OCI-LY7 (cell line): ENCODE results near the gene CDK4. TPM values are rescaled to one million over a fixed set of nuclear protein-coding genes. Genes with fewer than 3 reads are reported as not detected.

Experiments used
- BruUV-seq: library from RNA; stranded (reverse); fragments of 400-500 nt; replicated peaks from 2 replicates; lab custom pipeline; 2021; lab: Mats Ljungman, UMichigan
- CTCF ChIA-PET: fragments of 300-600 bp; sonication (Branson Sonifier 250); formaldehyde crosslinking; loops from one replicate; lab custom pipeline; 2022; ENCODE audit warnings: antibody characterized with exemption; ENCODE audit not compliant: unreplicated experiment; lab: Charles Lee
- POLR2A ChIA-PET: fragments of 300-600 bp; sonication (Branson Sonifier 250); formaldehyde crosslinking; loops from one replicate; lab custom pipeline; 2022; ENCODE audit warnings: antibody characterized with exemption; lab: Charles Lee
- DNase-seq: peaks from one replicate; pipeline ENCODE4 v3.0.0-alpha.2; 2015; ENCODE audit warnings: low spot score
- H2AFZ ChIP-seq: fragments of 200-600 bp; sonication (generic), shearing (Covaris generic); 2 replicates; pipeline ENCODE4 v1.6.1; 2014; ENCODE audit warnings: mild to moderate bottlenecking, antibody characterized with exemption, low read length, moderate library complexity
- H3K27ac ChIP-seq: fragments of 200-600 bp; sonication (generic); 2 replicates; pipeline ENCODE4 v1.5.1; 2014; ENCODE audit warnings: mixed run types, low read depth, mild to moderate bottlenecking, moderate library complexity, low read length, inconsistent platforms; ENCODE audit not compliant: poor library complexity, severe bottlenecking
- H3K36me3 ChIP-seq: fragments of 200-600 bp; sonication (generic); 2 replicates; pipeline ENCODE4 v1.6.1; 2014; ENCODE audit warnings: mild to moderate bottlenecking, antibody characterized with exemption, low read length, moderate library complexity, mixed read lengths; ENCODE audit not compliant: insufficient read depth
- H3K4me1 ChIP-seq: fragments of 200-600 bp; sonication (generic); 2 replicates; pipeline ENCODE4 v1.5.1; 2014; ENCODE audit warnings: mild to moderate bottlenecking, low read length; ENCODE audit not compliant: insufficient read depth, poor library complexity, severe bottlenecking
- H3K4me2 ChIP-seq: fragments of 200-600 bp; sonication (generic); 2 replicates; pipeline ENCODE4 v1.6.1; 2014; ENCODE audit warnings: mild to moderate bottlenecking, low read length
- H3K4me3 ChIP-seq: fragments of 200-600 bp; sonication (generic); 2 replicates; pipeline ENCODE4 v1.5.1; 2014; ENCODE audit warnings: mild to moderate bottlenecking, low read depth, low read length; ENCODE audit not compliant: poor library complexity, severe bottlenecking
- H3K79me2 ChIP-seq: fragments of 200-600 bp; sonication (generic); 2 replicates; pipeline ENCODE4 v1.6.1; 2016; ENCODE audit warnings: low read depth, mild to moderate bottlenecking, low read length, moderate library complexity, mixed read lengths; ENCODE audit not compliant: insufficient read depth
- H3K9me2 ChIP-seq: fragments of 200-600 bp; sonication (generic); 2 replicates; pipeline ENCODE4 v1.6.1; 2016; ENCODE audit warnings: mild to moderate bottlenecking, low read length, mixed read lengths; ENCODE audit not compliant: insufficient read depth
- H3K9me3 ChIP-seq: fragments of 200-600 bp; sonication (generic); 2 replicates; pipeline ENCODE4 v1.6.1; 2014; ENCODE audit warnings: mild to moderate bottlenecking, mixed run types, low read length, mixed read lengths
- H4K20me1 ChIP-seq: fragments of 200-600 bp; sonication (generic); 2 replicates; pipeline ENCODE4 v1.6.1; 2014; ENCODE audit warnings: mild to moderate bottlenecking, antibody characterized with exemption, low read length, moderate library complexity, mixed read lengths; ENCODE audit not compliant: insufficient read depth
- EZH2phosphoT487 ChIP-seq: fragments of 200-600 bp; sonication (generic); IDR thresholded peaks from 2 replicates; pipeline ENCODE4 v1.6.1; 2018; ENCODE audit warnings: low read depth, borderline replicate concordance, mild to moderate bottlenecking, mixed run types, antibody characterized with exemption, low read length, moderate library complexity, mixed read lengths
- intact Hi-C: fragments of 100-400 bp; cut with micrococcal nuclease; formaldehyde crosslinking; loops from one replicate; pipeline ENCODE4 v1.10.0; 2022; ENCODE audit not compliant: unreplicated experiment
- total RNA-seq, 2 experiments: library from RNA; depleted of rRNA in 1 of 2; stranded (reverse); fragments of >200 nt in 1 of 2; shearing (Covaris generic) in 1 of 2; gene quantifications; 2 replicates each; pipeline ENCODE4 v1.2.3, GENCODE V29; 2014 to 2022
- TF ChIP-seq, protein P1 (sequence below): fragments of 200-600 bp; sonication (generic); conservative IDR thresholded peaks from 2 replicates; pipeline ENCODE4 v1.5.1; 2014; ENCODE audit warnings: mild to moderate bottlenecking, antibody characterized with exemption, low read length, moderate library complexity, mixed read lengths

CDK4 gene
- total RNA-seq, 2 experiments from 2014 or later: 192 to 280 TPM

DNA sequence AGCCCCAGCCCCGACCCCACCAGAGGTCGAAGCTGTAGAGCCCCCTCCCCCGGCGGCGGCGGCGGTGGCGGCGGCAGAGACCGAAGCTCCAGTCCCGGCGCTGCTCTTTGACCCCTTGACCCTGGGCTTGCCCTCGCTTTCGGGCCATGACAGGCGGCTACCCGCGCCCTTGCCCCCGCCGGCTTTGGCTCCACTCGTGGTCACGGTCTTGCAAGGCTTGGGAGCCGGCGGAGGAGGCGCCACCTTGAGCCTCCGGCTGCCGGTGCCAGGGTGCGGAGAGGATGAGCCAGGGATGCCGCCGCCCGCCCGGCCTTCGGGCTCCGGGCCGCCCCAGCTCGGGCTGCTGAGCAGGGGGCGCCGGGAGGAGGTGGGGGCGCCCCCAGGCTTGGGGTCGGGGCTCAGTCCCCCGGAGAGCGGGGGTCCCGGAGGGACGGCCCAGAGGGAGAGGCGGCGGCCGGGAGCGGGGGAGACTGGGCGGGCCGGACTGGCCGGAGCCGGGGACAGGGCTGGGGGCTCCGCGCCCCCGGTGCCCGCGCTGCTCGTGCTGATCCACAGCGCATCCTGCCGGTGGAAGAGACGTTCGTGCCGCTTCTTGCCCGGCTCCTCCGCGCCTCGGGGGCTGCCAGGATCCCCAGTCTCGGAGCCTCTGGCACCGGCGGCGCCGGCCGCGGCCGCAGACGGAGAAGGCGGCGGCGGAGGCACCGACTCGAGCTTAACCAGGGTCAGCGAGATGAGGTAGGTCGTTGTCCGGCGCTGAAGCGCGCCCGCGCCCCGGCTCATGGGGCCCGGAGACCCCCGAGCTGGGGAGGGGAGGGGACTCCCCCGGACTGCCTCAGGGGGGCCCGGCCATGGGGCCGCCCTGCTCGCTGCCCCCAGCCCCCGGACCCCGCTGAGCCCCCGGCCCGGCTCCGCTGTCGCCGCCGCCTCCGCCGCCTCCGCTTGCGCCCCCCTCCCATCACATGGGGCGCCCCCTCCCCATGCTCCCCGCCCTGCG is 14.3 kb downstream of the CDK4 start:
- TF ChIP-seq EZH2phosphoT487: no peak
- TF ChIP-seq, protein P1, sequence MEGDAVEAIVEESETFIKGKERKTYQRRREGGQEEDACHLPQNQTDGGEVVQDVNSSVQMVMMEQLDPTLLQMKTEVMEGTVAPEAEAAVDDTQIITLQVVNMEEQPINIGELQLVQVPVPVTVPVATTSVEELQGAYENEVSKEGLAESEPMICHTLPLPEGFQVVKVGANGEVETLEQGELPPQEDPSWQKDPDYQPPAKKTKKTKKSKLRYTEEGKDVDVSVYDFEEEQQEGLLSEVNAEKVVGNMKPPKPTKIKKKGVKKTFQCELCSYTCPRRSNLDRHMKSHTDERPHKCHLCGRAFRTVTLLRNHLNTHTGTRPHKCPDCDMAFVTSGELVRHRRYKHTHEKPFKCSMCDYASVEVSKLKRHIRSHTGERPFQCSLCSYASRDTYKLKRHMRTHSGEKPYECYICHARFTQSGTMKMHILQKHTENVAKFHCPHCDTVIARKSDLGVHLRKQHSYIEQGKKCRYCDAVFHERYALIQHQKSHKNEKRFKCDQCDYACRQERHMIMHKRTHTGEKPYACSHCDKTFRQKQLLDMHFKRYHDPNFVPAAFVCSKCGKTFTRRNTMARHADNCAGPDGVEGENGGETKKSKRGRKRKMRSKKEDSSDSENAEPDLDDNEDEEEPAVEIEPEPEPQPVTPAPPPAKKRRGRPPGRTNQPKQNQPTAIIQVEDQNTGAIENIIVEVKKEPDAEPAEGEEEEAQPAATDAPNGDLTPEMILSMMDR: no peak
- H2AFZ ChIP-seq: no peak overlapping the region
- H3K4me3 ChIP-seq: no peak overlapping the region
- no TSS peak for BruUV-seq
- POLR2A ChIA-PET: interaction anchor here (0.6 kb wide), 2 partner anchors 9 to 94 kb away, joined by 6 to 7 read pairs; no protein-coding TSS in a partner anchor
- CTCF ChIA-PET: no interaction called here
- H3K4me2 ChIP-seq: no peak overlapping the region
- DNase-seq: no peak
- intact Hi-C loops: no loop called here
- H3K27ac ChIP-seq: no peak overlapping the region
- peaks cover 26% of the 10 kb centered on the region for H3K4me1 ChIP-seq
- no peaks in the 10 kb centered on the region for H3K9me2 ChIP-seq
- H3K79me2 ChIP-seq: peaks cover 14% of the 10 kb centered on the region; the same call in 1 of the 2 replicates
- no peaks in the 10 kb centered on the region for H3K9me3 ChIP-seq
- H4K20me1 ChIP-seq: no peaks in the 10 kb centered on the region
- peaks cover 20% of the 10 kb centered on the region for H3K36me3 ChIP-seq

DNA sequence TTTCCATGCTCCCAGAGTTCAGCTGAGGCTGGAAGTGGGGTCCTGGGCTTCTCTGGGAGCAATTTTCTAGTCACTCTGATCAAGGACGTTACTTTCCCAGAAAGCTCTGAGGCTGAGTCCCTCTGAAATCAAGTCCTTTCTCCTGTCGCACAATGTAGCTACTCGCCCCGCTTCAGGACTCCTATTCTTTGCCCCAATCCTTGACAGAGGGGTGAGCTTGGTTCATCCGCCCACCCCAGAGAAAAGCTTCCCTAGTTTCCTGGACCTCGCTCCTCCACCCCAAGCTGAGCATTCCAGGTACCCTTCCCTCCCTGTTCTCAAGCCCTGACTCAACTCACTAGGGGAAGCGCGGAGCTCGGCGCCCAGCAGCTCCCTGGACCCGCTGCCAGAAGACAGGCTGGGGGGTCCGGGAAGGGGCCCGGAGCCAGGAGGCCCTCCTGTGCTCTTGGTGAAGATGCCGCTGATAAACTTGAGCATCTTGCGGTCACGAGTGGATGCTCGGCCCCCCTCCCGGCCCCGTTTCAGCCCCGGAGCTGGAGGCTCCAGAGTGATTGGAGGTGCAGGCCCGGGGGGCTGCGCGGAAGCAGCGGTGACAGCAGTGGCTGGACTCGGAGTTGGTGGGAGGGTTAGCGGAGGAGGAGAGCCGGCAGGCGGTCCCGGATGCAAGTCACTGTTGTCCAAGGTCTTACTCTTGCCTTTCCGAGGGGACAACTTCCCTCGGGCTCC is 15.2 kb downstream of the CDK4 start:
- CTCF ChIA-PET: no interaction called here
- no peaks in the 10 kb centered on the region for H3K9me3 ChIP-seq
- H2AFZ ChIP-seq: no peak overlapping the region
- peaks cover 19% of the 10 kb centered on the region for H3K4me1 ChIP-seq
- H3K79me2 ChIP-seq: peaks cover 14% of the 10 kb centered on the region; the same call in 1 of the 2 replicates
- TF ChIP-seq, protein P1: no peak
- TF ChIP-seq EZH2phosphoT487: no peak
- peaks cover 28% of the 10 kb centered on the region for H3K36me3 ChIP-seq
- no peak overlapping the region for H3K4me2 ChIP-seq
- H3K9me2 ChIP-seq: no peaks in the 10 kb centered on the region
- BruUV-seq: no TSS peak
- no peak overlapping the region for H3K27ac ChIP-seq
- intact Hi-C loops: no loop called here
- POLR2A ChIA-PET: no interaction called here
- H3K4me3 ChIP-seq: no peak overlapping the region
- no peaks in the 10 kb centered on the region for H4K20me1 ChIP-seq
- DNase-seq: no peak
